Gastroesophageal sphincter (tissue), 3 donors: ENCODE results near the gene LASP1.

Source experiments
- POLR2A ChIP-seq, 2 donors: fragments of 450-650 bp; IDR thresholded peaks; one replicate each; pipeline ENCODE4 v1.6.1; 2017; ENCODE audit warnings: antibody characterized with exemption in 2 of 2, mild to moderate bottlenecking in 2 of 2, moderate library complexity in 1 of 2
- POLR2AphosphoS5 ChIP-seq: sonication (generic); formaldehyde crosslinking; IDR thresholded peaks from one replicate; pipeline ENCODE4 v1.6.1; 2017; ENCODE audit warnings: antibody characterized with exemption
- TF ChIP-seq, protein P1 (sequence below), 4 experiments: fragments of 200-600 bp in 2 of 4; fragments of 450-650 bp in 2 of 4; sonication (generic) in 1 of 4; IDR thresholded peaks; one replicate each; pipeline ENCODE4 v1.5.1; 2017 to 2019; ENCODE audit warnings: antibody characterized with exemption in 4 of 4, mild to moderate bottlenecking in 2 of 4, moderate library complexity in 2 of 4

GRCh38 chr17:38893113-38893512 lies 23.3 kb downstream of the LASP1 start:
- TF ChIP-seq, protein P1, sequence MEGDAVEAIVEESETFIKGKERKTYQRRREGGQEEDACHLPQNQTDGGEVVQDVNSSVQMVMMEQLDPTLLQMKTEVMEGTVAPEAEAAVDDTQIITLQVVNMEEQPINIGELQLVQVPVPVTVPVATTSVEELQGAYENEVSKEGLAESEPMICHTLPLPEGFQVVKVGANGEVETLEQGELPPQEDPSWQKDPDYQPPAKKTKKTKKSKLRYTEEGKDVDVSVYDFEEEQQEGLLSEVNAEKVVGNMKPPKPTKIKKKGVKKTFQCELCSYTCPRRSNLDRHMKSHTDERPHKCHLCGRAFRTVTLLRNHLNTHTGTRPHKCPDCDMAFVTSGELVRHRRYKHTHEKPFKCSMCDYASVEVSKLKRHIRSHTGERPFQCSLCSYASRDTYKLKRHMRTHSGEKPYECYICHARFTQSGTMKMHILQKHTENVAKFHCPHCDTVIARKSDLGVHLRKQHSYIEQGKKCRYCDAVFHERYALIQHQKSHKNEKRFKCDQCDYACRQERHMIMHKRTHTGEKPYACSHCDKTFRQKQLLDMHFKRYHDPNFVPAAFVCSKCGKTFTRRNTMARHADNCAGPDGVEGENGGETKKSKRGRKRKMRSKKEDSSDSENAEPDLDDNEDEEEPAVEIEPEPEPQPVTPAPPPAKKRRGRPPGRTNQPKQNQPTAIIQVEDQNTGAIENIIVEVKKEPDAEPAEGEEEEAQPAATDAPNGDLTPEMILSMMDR (IDR thresholded peaks at IDR 0.05) = no peak
- TF ChIP-seq POLR2A (IDR thresholded peaks at IDR 0.05) (no peak), POLR2AphosphoS5 (no peak)
